GM18511 (cell line): ENCODE data around the gene EMP2.
"Not testable (repeated sequence)": the region's sequence is repeated elsewhere in the genome, so short reads cannot be mapped to it uniquely, and the experiment has no call there.

Source experiments
- ATAC-seq: cut with Tn5 transposase; IDR thresholded peaks from one replicate; pipeline ENCODE4 v1.9.1; 2021; ENCODE audit warnings: mild to moderate bottlenecking, moderate library complexity; ENCODE audit not compliant: unreplicated experiment

Gene EMP2

DNA sequence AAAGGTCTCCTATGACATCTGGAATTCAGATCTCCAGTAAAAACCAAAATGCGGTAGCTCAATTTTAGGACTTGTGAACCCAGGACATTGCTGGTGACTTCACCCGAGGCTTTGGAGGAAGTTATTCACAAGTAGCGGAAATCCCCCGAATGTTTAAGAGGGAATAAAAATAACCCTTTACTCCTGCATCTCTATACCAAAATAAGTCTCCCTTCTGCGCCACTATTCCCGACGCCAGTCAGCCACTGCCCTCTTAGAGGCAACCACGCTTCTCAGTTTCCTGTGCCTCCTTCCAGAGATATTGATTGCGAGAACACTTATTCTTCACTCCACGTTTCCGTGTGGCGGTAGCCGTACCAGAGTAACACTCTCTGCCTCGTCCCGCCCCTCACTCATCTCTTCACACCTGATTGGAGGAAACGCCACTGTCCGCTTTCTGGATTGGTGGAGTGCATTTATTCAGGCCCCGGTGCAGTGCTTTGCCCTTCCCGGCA is 27.4 kb downstream of the EMP2 start:
- ATAC-seq, result peak; percentile 97

DNA sequence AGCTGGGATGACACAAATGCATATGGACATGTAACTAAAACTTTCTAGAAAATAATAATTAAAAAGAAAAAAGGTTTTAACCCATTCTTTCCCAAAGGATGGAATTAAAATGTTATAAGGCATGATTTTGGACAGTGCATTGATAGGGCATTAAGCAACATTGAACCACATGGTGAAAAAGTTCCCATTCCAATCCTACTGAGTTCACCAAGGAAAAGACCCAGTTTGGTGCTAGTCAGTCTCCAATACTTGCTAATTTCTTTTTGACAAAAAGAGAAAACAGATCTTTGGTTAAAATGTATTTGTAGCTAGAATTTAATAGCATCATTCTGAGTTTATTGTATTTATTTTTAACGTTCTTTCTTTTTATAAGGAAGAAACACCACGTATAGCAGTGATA is 28.1 kb downstream of the EMP2 start:
- no peak for ATAC-seq

DNA sequence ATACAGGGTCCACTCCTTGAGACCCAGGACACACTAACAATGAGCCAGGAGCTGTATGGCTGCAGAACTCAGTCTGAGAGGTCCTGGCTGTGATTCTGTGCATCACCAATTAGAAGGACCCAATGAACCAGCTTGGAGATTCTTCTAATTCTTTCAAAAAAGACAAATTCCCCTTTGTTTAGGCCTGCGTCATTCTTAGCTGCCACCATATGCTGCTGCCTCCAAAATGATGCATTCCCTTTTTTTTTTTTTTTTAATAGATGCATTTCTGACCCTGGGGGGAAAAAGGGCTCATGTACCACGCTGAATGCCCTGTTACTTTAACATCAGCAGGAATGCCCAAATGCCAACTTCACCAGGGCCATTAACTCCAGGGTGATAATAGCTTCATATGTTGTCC is 28.5 kb downstream of the EMP2 start:
- no peak for ATAC-seq

DNA sequence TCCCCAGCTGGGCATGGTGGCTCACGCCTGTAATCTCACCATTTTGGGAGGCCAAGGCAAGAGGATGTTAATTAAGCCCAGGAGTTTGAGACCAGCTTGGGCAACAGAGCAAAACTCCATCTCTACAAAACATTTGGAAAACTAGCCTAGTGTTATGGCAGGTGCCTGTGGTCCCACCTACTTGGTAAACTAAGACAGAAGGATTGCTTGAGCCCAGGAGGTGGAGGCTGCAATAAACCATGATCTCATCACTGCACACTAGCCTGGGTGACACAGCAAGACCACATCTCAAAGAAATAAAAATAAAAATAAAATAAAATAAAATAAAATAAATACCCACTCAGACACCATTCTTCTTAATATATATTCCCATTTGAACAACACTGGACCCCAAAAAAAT is 32.0 kb downstream of the EMP2 start:
- ATAC-seq, result no peak

DNA sequence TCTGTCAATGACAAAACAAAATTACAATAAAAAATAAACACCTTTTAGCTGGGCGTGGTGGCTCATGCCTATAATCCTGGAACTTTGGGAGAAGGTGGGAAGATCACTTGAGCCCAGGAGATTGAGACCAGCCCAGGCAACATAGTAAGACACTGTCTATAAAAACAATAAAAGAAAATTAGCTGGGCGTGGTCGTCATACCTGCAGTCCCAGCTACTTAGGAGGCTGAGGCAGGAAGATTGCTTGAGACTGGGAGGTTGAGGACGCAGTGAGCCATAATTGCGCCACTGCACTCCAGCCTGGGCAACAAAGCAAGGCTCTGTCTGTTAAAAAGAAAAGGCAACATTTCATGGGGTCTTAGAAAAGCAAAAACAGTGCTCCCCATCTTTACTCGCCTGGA is 32.7 kb downstream of the EMP2 start:
- no peak for ATAC-seq

DNA sequence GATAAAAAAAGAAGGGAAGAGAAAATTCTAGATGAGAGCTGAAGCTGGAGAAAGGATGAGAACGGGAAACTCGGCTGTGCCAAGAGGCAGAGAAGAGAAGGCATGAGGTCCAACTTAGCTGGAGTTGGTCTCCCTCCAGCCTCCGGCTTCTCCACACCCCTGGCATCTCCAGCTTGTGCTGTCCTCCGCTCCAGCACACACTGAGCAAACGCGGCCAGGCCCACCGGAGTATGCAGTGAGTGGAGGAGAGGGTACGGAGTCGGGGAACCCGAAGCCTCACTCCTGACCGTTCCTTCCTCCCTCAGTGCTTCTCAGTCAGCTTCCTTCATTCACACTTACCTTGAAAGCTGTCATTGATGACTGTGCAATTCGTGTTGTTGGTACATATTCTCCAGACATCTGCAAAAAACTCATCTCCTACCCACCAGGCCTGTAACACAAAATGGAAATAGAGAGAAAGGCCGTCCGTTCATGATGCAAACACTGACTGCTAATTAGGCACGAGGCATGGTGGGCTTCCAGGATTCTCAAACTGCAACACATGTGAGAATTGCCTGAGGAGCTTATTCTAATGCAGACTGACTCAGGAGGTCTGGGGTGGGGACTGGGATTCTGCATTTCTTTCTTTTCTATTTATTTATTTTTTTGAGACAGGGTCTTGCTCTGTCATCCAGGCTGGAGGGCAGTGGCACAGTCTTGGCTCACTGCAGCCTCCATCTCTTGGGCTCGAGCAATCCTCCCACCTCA is 37.0 kb downstream of the EMP2 start:
- no peak for ATAC-seq

DNA sequence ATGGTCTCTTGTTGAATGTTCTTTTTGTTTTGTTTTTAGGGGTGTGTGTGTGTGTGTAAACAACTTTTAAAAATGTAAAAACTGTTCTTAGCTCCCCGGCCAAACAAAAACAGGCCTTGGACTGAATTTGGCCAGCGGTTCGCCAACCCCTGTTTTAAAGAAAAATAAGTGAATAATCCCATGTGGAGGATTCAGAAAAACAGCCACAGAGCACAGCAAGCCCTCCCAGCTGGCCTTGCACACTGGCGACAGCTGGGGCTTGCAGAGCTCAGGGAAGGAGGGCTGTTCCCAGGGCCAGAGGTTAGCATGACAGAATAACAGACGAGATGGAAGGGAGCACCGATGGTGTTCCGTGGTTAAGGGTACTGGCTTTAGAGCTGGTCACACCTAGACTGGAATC is 39.0 kb downstream of the EMP2 start:
- no peak for ATAC-seq

DNA sequence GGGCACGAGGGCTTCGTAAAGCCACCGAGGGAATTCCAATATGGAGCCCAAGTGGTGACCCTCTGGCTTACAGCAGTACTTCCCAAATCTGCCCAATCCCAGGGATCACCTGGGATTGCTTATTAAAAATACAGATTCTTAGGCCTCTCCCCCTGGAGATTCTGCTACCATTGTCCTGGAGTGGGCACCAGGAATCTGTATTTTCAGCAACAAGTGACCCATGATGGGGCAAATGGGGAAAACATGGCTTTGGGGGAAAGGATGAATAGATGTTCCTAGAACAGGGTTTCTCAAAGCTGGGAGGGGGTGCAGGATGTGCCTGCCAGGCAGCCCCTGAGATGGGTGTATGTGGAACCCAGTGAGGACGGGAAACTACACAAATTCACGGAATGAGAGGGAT is 40.6 kb downstream of the EMP2 start:
- ATAC-seq, result no peak

DNA sequence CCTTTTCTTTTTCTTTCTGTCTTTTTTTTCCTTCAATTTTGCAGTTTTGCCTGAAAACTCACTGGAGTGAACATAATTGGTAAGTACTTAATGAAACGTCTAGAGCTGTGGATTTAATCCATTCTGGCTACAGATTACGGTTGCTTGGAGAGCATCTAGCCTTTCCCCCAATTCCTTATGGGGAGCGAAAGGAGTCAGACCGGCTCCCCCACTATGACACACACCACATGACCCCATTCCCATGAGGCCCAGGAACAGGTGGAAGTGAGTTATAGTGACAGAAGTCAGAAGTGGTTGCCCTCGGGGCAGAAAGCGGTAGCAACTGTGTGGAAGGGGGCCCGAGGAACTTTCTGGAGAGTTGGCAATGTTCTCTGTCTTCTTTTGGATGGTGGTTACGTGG is 41.2 kb downstream of the EMP2 start:
- ATAC-seq, result no peak

DNA sequence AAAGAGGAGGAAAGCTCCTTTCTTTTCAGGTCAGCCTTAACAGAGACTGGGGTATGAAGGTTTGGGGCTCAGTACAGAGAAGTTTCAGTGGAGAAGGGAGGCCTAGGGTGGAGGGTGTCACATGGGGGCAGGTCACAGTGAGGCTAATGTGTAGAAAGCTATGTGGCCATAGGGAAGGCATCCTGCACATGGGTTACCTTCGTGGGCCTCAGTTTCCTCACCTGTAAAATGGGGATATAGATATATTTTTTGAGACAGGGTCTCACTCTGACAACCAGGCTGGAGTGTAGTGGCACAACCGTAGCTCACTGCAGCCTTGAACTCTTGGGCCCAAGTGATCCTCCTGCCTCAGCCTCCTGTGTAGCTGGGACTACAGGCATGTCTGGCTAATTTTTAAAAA is 41.8 kb downstream of the EMP2 start:
- no peak for ATAC-seq

DNA sequence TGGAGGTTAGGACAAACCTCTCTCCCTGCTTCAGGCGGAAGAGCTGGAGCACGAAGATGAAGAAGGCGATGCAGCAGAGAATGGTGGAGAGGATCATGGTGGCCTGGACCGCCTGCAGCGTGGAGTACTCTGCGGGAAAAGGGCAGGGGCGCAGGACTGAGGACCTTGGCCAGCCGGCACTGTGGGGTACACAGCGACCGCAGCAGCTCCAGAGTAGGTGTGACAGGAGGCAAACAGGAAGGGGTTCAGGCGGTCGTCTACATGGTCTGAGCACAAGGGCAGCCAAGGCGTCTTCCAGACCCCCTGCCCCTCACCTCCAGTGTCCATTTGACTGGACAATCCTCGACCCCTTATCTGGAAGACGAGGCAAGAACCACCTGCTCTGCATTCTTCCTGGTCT is 42.5 kb downstream of the EMP2 start:
- no peak for ATAC-seq

DNA sequence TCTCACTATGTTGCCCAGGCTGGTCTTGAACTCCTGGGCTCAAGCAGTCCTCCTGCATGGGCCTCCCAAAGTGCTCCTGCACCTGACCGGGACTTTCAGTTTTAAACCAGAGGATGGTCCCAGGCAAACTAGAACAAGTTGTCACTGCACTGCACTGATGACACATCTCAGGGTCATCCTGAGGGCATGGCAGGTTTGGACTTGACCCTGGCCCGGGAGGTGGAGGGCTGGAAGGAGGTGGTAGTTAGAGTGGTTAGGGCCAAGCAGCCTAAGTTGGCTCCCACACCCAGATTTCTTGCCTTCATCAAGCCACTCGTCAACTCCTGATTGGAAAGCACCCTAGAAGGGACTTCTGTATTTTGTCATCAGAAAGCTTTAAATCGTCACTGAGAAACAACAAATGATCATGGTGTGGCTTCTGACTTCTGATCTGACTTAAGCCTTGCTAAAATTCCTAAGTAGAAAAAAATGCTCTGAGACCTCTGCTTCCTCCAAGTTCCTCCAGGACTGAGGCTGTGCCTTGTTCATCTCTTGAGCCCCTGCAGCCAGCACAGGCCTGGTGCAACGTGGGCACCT is 43.5 kb downstream of the EMP2 start:
- ATAC-seq, result no peak

DNA sequence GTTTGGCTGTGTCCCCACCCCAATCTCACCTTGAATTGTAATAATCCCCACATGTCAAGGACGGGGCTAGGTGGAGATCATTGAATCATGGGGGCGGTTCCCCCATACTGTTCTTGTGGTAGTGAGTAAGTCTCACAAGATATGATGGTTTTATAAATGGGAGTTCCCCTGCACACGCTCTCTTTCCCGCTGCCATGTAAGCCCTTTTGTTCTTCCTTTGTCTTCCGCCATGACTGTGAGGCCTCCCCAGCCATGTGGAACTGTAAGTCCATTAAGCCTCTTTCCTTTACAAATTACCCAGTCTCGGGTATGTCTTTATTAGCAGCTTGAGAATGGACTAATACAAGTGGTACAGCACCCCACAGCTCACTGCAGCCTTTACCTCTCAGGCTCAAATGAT is 44.1 kb downstream of the EMP2 start:
- not testable (repeated sequence) for ATAC-seq

DNA sequence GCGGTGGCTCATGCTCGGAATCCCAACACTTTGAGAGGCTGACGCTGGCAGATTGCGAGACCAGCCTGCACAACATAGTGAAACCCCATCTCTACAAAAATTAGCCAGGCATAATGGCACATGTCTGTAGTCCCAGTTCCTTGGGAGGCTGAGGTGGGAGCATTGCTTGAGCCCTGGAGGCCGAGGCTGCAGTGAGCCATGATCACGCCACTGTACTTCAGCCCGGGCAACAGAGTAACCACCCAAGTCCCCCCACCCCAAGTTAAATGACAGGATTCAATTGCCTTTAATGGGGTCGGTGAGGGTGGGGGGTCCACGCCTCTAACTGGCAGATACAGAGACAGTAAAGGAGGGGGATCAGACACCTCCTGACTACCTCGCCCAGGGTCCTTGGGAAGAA is 44.9 kb downstream of the EMP2 start:
- no peak for ATAC-seq

DNA sequence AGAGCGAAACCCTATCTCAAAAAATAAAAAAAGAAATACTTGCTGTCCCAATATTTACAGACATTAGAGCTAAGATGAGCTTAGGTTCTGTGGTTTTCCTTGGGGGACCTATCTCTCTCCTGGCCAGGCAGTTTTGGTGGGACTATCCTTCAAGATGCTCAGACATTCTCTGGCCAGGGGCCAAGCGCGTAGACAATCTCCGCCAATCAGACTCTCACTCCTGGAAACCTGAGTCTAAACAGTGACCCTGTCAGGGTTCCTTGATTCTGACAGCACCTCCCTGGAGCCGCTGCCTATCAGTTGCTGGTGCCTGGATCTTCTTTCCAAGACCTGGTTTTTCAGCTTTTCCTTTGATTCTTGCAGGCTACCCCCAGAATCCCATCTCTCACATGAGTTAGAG is 45.6 kb downstream of the EMP2 start:
- ATAC-seq, result no peak

DNA sequence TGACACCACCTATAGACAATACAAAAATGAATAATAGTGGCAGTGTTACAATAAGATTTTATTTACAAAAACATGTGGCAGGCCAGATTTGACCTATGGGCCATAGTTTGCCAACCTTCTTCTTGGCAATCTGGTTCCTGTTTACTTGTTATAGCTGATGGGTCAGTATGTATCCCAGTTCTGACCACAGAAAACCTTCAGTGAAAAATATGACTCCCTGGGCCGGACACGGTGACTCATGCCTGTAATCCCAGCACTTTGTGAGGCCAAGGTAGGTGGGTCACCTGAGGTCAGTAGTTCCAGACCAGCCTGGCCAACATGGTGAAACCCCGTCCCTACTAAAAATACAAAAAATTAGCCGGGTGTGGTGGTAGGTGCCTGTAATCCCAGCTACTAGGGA is 46.8 kb downstream of the EMP2 start:
- ATAC-seq, result not testable (repeated sequence)

DNA sequence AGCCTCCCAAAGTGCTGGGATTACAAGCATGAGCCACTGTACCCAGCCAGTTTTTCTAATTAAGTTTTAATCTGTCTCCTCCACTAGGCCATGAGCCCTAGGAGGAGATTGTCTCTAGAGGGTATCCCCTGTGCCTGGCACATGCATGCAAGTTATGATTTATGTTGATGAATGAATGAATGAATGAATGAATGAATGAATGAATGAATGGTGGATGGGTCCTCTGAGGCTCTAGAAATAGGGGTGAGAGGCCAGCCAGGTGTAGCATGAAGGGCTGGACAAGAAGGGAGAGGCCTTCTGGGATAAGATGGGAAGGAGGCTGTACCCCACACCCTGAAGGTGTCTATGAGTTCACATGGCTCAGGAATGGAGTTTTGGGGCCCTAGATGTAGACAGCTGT is 48.8 kb downstream of the EMP2 start:
- no peak for ATAC-seq

DNA sequence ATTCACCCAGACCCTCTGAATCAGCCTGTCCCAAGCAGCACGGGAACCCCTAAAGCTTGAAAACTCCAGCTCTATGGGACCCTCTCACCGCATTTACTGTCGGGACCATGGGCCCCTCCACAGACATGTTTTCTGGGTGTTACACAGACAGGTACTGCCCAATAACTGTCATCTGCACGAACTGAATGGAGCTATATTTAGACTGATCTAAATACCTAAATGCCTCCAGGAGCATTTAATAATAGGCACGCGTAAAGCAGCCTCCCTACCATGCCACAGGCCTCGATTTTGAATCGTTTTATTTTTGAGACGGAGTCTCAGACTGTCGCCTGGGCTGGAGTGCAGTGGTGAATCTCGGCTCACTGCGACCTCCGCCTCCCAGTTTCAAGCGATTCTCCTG is 49.7 kb downstream of the EMP2 start:
- ATAC-seq, result no peak

DNA sequence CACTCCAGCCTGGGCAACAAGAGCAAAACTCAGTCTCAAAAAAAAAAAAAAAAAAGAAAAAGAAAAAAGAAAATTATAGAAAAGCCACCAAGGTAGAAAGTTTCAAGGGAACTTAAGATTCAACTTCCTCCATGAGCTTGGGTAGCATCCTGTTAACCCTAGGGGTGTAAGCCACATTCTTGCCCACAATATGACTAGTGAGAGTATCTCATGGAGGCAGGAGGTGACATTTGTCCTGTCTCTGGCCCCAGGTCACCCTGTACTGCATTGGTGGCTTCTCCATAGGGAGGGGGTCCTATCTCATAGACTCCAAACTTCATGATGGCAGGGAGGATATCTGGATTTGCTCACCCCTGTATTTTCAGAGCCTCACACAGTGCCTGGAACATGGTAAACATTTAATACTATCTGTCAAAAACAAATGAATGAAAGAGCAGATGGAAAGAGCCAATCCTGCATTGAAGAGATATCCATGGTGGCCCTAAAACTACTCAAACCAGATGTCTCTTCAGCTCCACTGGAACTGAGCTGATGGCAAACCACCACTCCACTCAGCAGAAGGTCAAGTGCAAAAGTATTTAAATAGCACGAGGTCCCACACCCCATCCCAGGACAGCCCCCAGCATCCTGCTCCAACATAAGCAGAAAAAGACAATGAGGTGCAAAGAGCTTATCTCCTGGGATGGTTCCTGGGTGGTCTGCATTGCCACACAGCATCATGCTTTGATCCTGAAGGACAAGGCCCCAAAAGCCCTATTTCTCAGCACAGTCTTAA is 50.3 kb downstream of the EMP2 start:
- no peak for ATAC-seq

DNA sequence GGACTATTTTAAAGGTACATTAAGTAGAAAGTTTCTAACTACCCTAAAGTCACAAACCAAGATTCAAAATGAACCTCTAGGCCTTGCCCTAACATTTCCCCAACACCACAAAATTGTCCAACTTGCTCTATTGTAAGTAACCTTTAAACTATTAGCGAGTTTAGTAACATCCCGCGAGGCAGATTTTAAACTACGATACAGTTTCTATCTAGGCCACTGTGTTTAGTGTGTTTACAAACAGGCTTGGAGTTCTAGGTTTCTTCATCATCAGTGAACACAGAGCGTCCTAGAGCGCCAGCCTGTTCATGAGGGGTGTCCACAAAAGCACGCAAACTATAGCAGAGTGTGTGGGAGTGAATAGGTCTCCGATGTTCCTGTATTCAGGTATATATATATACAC is 51.8 kb downstream of the EMP2 start:
- ATAC-seq, result no peak

DNA sequence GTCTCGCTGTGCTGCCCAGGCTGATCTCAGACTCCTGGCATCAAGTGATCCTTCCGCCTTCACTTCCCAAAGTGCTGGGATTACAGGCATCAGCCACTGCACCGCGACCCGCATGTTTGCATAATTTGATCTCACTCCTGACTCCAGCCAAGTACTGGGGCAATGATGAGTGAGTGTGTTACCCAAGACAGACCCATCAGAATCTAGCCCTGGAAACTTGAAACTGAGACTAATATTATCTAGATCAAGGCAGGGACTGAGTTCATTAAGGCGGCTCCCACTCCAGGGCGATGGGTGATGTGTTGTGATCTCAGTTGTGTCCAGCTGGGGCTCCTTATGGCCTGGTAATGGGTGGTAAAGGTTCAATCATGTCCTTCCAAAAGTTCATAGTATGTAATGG is 53.4 kb downstream of the EMP2 start:
- no peak for ATAC-seq

DNA sequence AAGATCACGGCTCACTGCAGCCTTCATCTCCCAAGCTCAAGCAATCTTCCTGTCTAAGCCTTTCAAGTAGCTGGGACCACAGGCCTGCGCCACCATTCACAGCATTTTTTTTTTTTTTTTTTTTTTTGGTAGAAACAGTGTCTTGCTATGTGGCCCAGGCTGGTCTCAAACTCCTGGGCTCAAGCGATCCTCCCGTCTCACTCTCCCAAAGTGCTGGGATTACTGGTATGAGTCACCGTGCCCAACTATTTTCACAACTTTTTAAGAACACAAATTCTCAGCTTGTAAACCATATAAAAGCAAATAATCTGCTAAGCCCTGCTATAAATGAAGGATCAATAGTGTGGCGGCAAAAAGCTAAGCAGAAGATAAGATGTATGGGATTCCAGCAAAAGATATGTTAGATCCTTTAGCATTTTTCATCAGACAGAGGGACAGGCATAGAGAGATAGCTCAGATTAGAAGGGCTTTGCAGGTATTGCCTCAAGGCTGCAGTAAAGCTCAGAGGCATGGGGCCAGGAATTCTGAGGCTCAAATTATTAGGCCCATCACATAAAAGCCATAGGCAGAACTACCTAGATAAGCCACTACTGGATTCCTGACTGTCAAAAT is 55.1 kb downstream of the EMP2 start:
- ATAC-seq, result no peak
